T-helper 1 cell treated with Interleukin-12 subunit alpha and Interleukin-12 subunit beta and Interleukin-4 antibody, amounts not matched to agents 30 ng/mL and 1 ng/mL, for 36 hours (primary cell): ENCODE measurements around the gene TFEB. TPM values are rescaled to one million over a fixed set of nuclear protein-coding genes. Genes with fewer than 3 reads are reported as not detected.

Source experiments
- intact Hi-C: fragments of 100-400 bp; cut with micrococcal nuclease; formaldehyde crosslinking; loops from one replicate; pipeline ENCODE4 v1.15.1; 2024
- total RNA-seq: library from RNA; stranded (reverse); gene quantifications from 2 replicates; pipeline ENCODE4 v1.2.3, GENCODE V29; 2022

Gene TFEB
- total RNA-seq, 1 donor from 2014 or later: 22.1 TPM

DNA sequence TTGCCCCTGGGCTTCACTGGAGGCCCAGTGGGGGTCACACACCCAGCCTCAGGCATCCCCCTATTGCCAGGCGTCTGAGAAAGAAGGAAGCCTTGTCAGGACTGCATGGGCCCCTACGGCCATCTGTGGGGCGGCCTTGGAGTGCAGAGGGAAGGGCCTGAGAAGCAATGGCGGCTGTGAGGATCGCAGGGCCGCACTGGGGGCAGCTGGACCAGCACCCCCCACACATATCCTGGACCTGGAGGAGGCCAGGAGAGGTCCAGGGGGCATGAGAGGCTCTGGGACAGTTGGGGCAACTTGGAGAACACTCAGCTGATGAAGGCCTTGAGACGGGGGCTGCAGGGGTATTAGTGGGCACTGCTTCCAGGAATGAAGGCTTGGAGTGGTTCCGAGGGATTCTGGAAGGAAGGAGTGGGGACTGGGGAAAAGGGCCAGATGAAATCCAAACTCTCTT, 80.7 kb downstream of the TFEB start:
- intact Hi-C loops: no loop called here

DNA sequence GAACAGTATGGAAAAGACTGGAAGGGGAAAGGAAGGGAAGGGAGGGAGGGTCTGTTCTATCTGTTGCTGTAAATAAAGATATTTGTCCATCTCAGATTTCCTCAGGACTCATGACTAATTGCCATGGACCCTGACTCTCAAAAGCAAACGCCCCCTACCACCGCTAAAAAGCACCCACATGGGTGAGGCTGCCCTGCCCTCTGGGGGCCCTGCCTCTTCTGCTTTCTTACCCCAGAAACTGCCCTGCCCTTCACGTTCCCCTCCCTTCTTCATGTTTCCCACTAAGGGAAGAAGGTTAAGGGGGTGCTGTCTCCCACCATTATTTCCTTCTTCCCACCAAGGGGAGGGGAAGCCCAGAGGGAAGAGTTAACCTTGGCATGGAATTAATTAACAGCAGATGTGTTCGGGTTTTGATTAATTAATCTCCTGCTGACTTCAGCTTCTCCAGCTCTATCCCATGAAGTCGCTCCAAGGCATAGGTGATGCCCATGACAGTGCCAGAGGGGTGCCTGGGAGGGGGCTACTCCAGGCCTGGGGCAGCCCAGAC, 81.2 kb downstream of the TFEB start:
- intact Hi-C loops: no loop called here

DNA sequence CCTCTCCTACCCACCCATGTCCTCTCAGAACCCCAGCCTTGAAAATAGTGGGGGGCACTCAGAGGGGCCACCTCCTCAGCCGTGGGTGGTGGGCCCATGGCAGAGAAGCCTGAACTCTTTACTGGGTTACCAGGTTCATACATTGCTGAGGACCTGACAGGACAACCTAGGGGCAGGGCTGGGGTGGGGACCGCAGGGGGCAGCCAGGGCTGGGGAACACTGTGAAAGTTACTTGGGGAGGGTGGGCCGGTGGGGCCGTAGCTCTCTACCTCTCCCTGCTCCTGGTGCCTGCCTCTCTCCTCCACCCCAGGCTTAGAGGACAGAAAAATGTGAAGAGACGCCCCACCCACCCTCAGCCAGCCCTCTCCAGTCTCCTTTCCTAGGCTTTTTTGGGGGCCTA, 81.7 kb downstream of the TFEB start:
- intact Hi-C loops: no loop called here

DNA sequence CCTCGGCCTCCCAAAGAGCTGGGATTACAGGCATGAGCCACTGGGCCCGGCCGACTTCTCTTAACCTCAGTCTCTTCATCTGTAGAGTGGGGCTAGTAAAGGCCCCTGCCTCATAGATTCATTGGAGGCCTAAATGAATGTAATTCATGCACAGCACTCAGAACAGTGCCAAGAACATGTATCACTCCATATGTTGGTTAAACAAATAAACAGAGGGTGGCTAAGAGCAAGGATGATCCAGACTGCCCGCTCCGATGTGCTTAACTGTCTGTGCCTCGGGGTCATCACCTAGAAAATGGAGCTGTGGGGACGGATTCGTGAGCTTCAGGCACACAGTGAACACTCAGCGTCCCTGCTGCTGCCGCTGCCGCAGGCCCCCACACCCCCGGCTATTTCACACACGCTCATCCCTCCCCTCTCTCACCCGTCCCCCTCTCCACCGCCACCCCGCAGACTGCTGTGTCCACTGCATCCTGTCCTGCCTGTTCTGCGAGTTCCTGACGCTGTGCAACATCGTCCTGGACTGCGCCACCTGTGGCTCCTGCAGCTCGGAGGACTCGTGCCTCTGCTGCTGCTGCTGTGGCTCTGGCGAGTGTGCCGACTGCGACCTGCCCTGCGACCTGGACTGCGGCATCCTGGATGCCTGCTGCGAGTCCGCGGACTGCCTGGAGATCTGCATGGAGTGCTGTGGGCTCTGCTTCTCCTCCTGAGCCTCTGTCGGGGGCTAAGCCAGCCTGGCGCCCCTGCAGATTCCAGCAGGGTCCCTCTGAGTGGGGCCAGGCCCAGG, 82.3 kb downstream of the TFEB start:
- intact Hi-C loops: no loop called here

DNA sequence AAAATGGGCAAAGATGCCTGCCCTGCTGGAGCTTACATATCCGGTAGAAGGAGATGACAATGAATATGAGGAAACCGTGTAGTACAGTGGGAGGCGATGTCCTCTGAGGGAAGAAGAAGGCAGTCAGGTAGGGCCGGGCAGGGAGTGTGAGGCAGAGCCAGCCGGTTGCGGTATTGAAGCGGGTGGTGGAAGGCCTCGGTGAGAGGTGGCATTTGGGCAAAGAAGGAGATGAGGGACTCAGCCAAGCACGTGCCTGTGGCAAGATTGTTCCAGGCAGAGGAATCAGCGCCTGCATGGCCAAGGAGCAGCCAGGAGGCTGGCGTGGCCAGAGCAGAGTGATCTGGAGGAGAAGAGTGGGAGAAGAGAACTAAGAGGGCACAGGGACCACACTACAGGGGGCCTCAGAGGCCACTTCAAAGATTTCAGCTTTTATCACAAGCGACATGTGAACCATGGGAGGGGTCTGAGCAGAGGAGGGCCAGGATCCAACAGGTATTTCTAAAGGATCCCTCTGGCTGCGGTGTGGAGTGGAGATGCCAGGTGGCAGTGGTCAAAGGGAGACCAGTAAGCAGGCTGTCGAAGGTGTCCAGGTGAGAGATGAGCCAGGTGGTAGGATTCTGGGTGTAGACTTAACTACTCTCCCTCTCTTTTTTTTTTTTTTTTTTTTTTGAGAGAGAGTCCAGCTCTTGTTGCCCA, 83.3 kb downstream of the TFEB start:
- intact Hi-C loops: no loop called here

DNA sequence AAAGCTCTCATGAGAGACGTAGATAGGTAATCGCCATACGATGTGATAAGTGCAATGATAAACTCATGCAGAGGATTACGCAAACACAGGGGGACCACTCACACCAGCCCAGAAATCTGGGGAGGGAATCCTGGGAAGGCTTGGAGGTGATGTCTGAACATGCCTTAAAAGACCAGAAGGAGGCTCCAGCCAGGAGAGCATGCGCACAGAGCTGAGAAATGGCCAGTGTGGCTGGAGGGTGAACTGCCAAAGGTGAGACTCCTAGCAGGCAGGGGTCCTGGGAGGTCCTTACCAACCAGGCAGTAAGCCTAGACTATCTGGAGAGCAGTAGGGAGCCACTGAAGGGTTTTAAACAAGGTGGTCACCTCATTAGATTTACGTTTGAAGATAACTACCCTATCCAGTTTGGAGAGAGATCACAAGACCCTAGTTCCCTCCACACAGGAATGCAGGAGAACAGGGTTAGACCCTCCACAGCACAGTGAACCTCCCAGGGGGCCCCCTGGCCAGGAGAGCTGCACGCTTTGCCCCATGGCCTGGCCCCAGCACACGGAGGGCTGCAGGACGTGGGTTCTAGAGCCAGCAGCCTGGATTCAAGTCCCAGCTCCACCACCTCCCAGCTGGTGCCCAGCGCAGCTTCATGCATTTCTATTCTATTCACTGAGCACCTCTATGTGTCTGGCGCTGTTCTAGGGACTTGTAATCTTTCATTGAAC, 84.0 kb downstream of the TFEB start:
- intact Hi-C loops: no loop called here

DNA sequence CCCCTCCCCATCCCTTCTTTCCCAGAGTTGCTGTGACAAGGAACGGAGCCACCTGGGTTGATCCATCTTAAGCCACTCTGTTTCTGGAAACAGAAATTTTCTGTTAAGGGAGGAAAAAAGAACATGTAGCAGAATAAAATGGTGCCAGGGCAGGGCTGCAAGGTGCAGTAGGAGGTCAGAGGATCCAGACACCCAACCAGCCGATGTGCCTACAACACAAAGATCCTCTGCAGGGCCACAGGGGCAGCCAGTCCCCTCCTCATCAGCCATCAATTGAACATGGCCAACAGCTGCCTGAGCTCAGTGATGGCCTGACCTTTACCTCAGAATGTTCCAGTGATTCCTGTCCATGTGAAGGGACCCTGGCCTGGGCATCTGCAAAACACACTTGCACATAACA, 85.3 kb downstream of the TFEB start:
- intact Hi-C loops: no loop called here

DNA sequence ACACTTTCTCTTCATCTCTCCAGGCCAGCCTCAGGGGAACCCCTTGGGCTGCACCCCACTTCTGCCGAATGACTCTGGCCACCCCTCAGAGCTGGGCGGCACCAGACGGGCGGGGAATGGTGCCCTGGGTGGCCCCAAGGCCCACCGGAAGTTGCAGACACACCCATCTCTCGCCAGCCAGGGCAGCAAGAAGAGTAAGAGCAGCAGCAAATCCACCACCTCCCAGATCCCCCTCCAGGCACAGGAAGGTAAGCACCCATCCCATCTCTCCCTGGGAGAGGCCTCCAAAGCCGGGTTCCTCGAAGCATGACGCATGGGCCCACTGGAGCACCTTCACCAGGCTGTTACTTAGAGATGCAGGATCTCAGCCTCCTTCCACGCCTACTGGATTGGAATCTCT, 85.8 kb downstream of the TFEB start:
- intact Hi-C loops: no loop called here

DNA sequence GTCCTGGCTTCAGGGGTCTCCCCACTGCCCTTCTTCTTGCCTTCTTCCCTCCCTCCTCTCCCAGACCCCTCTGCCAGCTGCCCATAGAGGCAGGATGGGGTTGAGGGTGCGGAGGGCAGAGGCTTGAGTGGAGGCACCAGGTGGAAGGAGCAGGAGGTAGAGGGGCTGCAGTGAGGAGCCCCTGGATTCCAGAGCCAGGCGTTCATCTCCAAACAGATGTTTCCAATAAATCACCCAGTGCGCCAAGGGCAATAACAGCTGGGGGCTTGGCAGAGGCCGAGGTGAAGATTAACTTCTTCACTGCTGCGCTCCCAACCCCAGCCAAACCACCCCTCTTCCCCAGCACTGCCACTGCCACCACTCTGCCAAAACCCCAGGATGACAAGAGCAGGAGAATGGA, 86.5 kb downstream of the TFEB start:
- intact Hi-C loops: no loop called here

DNA sequence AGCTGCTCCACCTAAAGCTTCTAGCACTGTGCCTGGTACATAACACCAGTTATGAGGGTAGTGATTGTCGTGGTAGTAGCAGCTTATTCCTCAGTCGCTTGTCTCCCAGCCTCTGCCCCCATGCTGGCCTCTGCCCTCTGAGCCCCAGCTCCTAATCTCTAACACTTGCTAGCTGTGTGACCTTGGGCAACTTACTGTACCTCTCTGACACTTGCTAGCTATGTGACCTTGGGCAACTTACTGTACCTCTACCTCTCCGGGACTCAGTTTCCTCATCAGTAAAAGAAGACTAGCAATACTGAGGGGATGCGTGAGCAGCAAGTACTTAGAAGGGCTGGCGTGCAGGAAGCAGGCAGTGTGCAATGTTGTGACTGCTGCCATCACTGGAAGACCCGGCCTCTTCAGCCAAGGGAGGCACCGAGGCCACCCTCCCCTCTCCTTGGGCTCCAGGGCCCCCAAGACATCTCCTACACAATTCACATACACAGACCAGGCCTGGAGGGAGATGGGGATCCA, 87.3 kb downstream of the TFEB start:
- intact Hi-C loops: no loop called here

DNA sequence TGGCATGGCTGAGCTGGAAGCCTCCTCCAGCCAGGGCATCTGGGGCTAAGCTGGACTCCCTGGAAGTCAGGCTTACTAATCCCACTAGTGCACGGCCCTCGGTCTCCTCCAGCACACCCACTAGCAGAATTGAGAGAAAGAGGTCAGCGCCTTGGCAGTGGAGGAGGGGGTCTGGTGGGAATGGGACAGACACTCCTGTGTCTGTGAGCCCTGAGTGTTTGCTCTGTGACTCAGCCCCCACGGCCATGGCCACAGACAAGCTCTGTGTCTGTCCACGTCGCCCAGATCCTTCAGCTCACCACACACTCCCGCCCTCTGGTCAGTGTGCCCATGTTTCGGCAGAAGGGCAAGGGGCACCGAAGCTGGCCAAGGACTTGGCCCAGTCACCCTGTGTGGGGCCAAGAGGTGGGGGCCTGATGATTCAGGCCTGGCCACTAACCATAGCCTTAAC, 88.3 kb downstream of the TFEB start:
- intact Hi-C loops: no loop called here

DNA sequence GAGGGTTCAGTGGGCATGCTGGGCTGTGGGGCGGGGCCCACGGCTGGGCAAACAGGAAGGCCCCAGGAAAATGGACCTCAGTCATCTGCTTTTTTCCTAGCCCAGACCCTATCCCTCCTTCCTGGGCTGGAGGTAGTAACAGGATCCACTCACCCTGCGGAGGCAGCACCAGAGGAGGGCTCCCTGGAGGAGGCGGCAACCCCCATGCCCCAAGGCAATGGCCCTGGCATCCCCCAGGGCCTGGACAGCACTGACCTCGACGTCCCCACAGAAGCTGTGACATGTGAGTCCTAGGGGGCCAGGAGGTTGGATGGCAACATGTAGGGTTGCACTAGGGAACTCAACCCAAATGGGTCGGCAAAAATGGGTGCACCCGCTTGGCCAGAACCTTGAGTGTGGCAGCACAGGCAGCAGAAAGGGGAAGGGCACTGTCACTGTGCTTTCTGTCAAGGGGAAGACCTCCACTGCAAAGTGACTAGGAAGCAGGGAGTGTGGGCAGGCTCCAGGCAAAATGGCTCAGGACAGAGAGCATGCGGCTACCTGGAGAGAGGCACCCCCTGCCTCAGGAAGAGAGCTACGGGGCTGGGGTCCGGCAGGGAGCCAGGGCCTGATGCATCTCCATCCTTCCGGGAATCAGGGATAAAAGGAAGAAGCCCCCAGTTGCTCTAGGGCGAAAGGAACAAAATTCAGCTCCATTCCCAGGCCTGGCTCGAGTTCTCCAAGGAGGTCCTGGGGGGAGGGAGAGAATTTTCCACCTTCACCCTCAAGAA, 89.2 kb downstream of the TFEB start:
- intact Hi-C loops: no loop called here

DNA sequence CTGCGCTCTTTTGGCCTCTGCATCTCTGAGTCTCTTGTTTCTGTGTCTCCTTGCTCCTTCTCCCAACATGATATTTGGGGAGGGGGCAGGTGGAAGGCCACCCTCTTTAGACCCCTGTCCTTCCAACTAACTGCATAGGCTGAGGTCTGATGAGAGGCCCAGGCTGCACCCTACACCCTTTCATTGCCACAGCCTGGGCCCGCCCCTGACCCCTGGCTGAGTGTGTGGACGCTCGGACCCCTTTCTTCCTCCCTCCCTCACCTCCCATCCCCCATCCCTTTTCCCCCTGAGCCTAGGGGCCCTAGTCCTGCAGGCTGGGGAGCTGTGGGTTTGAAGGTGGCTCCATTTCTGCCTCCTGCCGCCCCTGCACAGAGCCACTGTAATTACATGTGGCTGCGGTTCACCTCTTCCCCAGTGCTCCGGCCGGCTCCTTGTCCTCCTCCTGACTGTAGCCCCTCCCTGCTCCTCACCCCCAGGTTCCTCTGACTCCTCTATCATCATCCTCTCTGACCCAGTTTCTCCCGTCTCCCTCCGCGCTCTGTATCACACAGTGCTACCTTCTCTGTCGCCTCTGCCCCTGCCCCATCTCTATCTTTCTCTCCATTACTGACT, 90.3 kb downstream of the TFEB start:
- intact Hi-C loops: no loop called here

DNA sequence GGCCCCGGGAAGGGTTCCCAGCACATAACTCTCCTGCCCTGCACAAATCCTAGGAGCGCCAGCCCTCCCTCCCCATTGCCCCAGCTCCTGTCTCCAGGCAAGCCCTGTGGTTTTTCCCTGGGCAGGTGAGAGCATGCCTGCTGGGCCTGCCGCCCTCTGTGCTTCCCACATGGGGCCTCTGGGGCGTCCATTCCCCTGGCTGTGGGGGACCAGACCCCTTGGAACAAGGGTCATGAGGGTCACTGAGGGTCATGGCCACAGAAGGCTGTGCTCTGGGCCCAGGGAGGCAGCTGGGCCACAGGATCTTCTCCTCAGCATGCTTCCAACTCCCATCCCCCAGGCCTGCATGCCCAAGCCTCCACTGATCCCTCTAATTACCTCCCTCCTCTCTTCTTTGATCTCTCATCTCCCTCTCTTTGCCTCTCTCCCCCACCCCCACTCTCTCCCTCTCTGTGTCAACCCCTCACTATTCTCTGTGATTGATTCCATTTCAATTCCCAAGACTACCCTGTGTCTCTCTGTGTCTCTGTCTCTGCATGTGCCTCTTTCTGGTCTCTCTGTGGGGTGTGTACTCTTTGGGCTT, 91.0 kb downstream of the TFEB start:
- intact Hi-C loops: no loop called here

DNA sequence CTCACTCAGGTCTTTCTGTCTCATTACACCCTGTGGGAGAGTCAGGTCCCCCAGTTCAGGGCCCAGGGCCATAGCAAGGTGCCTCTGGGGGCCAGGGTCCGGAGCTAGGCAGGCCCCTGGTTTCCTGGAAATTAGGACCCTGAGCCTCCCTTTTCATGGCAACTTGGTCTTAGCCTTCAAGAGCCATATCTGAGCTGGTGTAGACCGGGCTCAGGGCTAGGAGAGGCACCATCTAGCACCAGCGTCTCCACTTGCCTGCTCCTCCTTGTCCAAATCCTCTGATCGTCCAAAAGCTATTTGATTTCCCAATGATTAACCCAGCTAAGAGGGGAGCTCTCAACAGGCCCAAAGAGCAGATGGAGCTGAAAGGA, 91.5 kb downstream of the TFEB start:
- intact Hi-C loops: no loop called here

DNA sequence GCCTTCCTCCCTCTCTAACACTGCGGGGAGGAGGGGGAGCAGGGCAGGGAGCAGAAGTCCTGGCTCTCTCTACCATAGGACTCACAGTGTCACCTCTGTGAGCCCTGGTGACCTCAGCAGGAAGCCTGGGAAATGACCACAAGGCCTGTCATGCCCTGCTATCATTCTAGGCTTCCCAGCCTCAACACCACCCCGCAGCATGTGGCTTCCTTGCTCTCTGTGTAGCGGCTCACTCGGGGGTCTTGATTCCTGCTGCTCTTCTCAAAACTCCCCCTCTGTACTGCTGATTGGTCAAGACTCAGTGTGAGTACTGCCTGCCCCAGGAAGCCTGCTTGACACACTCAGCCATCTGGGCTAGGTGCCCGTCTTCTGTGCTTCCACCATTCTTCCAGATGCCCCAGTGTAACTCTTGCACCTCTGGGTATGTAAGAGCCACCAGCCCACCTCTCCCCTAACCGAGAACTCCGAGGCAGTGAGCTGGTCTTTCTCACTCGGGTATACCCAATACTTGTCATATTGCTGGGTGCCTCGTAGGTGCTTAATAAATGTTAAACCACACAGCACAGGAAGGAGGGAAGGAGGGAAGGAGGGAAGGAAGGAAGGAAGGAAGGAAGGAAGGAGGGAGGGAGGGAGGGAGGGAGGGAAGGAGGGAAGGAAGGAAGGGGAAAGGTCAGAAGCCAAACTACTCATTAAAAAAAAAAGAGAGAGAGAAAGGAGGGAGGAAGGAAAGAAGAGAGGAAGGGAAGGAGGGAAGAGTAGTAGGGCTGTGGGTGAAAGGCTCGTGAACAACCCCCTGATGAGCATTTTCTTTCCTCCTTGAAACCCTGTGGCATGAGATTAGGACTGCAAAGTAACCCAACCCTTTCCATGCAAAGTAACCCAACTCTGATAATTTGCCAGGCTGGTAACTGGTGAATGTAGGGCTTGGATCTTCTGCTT, 92.2 kb downstream of the TFEB start:
- intact Hi-C loops: no loop called here

DNA sequence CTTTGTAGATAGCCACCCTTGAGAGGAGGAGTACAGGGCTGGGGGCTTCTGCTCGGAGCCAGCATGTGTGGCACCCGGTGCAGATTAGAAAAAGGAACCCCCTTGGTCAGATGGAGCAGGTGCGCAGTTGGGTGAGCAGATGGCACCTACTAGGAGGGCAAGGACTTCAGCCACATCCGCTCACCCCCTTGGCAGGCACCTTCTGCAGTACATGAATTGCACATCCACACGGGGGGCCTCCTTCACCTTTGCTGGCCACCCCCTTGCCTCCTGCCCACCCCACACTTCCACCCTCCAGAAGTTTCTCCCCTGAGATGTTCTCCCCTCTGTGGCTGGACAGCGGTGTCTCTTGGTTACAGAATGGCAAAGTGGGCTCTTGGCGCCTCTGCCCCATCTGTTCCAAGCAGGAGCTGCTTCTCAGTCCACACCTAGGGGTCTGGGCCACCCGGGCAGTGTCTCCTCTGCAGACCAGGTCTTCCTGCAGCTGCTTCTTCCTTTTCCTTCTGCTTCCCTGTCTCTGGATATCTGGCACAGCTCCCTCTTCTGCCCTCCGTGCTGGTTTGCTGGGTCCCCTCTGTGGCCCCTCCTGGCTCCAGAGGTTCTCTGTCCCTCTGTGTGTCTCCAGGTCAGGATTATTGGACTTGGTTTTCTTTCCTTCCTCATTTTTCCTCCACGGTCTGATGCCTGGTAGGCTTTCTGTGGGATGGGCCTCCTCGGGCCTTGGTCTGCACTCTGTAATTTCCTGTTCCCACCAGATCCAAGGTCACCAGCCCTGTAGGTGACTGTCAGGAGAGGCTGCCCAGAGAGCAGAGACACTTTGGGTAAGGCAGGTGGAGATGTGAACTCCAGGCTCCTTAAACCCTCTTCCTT, 93.1 kb downstream of the TFEB start:
- intact Hi-C loops: no loop called here

DNA sequence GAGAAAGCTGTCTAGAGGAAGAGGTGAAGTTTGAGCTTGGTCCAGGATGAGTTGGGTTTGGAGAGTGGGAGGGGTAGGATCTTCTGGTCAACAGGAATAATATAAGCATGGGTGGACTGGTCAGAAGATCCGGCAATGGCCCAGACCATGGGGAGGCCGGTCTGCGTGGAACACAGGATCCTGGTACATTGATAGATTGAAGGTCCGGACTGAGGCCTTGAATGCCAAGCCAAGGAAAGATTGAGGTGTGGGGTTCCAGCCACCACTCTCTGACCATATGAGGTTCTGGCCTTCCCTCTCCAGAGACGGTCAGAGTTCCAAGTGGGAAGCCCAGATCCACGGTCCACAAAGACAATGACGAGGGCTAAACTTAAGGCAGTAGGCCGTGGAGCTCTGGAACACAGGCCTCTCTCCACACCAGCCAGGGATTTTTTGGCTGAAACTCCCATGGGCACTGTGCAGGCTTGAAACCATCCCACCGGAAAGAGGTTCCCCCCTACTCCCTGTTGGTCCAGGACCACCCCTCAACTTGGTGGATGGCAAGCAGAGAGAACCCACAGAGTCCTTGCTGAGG, 94.0 kb downstream of the TFEB start:
- intact Hi-C loops: no loop called here
